ENCODE measurements around the gene AP3S1. TPM values are rescaled to one million over a fixed set of nuclear protein-coding genes. Genes with fewer than 3 reads are reported as not detected.
"Not testable (repeated sequence)": the region's sequence is repeated elsewhere in the genome, so short reads cannot be mapped to it uniquely, and the experiment has no call there.

The AP3S1 gene
- polyA plus RNA-seq, 4 donors = 62.7 to 149 (median 126) TPM

DNA sequence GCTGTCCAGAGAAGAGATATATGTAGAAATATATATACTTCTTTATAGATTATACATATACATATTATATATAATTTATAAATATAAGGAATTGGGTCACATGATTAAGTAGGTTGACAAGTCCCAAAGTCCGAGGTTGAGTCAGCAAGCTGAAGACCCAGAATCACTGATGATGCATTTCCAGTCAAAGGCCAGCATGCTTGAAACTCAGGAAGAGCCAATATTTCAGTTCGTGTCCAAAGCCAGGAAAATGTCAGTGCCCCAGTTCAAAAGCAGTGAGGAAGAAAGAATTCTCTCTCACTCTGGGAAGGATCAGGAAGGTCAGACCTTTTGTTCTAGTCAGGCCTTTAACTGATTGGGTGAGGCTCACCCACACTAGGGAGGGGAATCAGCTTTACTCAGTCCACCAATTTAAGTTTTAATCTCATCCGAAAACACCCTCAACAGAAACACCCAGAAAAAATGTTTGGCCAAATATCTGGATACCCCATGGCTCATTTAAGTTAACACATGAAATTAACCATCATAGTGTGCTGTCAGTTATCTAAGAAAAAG lies 78.5 kb downstream of the AP3S1 start:
- Histone ChIP-seq H3K4me3 (ENCODE audit: low read depth in 1 of 3, low read length in 3 of 3) (no peak overlapping the region), H3K36me3 (ENCODE audit: control insufficient read depth in 3 of 3, insufficient read depth in 2 of 3, low read depth in 1 of 3, low read length in 3 of 3) (peaks cover 0 to 2% (median 0%) of the 10 kb centered on the region in 3 donors), H3K27ac (ENCODE audit: low read depth in 1 of 3, low read length in 2 of 3) (no peak overlapping the region), H3K4me1 (ENCODE audit: control insufficient read depth in 3 of 3, insufficient read depth in 2 of 3, low read depth in 1 of 3, low read length in 2 of 3) (no peaks in the 10 kb centered on the region), H3K9me3 (ENCODE audit: control insufficient read depth in 2 of 2, insufficient read depth in 1 of 2, low read depth in 1 of 2, low read length in 1 of 2) (no peaks in the 10 kb centered on the region), H3K27me3 (ENCODE audit: control insufficient read depth in 3 of 3, insufficient read depth in 3 of 3, low read length in 3 of 3) (no peaks in the 10 kb centered on the region)
- FAIRE-seq = no peak
- 73 to 82% (median 78%) methylated on average over 3 of the region's 3 CpGs for WGBS, 3 donors
- DNase-seq = peak in 1 of 2 donors; percentile 5

DNA sequence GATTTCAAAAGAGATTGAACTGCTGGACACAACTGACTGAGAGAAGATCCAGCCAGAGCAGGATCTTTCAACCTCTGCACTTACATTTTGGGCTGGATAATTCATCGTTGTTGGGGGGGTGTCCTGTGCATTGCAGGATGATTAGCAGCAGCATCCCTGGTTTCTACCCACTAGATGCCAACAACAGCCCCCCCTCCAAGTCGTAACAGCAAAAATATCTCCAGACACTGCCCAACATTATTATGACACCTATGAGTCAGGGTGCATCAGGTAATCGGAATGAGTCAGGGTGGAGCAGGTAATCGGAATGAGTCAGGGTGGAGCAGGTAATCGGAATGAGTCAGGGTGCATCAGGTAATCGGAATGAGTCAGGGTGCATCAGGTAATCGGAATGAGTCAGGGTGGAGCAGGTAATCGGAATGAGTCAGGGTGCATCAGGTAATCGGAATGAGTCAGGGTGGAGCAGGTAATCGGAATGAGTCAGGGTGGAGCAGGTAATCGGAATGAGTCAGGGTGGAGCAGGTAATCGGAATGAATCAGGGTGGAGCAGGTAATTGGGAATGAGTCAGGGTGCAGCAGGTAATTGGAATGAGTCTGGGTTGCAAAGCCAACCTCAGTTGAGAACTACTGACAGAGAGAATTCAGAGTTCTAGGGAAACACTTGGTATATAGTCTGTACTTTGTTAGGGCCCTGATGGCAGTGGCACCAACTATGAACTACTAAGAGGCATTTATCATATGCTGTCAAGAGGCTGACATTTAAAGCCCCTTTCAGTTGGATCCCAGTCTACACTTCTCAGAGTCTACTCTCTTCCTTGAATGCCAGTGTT lies 87.1 kb downstream of the AP3S1 start:
- H3K36me3 ChIP-seq (ENCODE audit: control insufficient read depth in 3 of 3, insufficient read depth in 2 of 3, low read depth in 1 of 3, low read length in 3 of 3); FAIRE-seq; H3K9me3 ChIP-seq (ENCODE audit: control insufficient read depth in 2 of 2, insufficient read depth in 1 of 2, low read depth in 1 of 2, low read length in 1 of 2); H3K27ac ChIP-seq (ENCODE audit: low read depth in 1 of 3, low read length in 2 of 3); H3K27me3 ChIP-seq (ENCODE audit: control insufficient read depth in 3 of 3, insufficient read depth in 3 of 3, low read length in 3 of 3); H3K4me3 ChIP-seq (ENCODE audit: low read depth in 1 of 3, low read length in 3 of 3); H3K4me1 ChIP-seq (ENCODE audit: control insufficient read depth in 3 of 3, insufficient read depth in 2 of 3, low read depth in 1 of 3, low read length in 2 of 3): not testable (repeated sequence)
- DNase-seq = peak in 1 of 2 donors; percentile 13
- WGBS, 3 donors = 54 to 85% (median 59%) methylated on average over 12 of the region's 12 CpGs

- DNase-seq; H3K36me3 ChIP-seq (ENCODE audit: control insufficient read depth in 3 of 3, insufficient read depth in 2 of 3, low read depth in 1 of 3, low read length in 3 of 3); FAIRE-seq; H3K27me3 ChIP-seq (ENCODE audit: control insufficient read depth in 3 of 3, insufficient read depth in 3 of 3, low read length in 3 of 3); H3K4me1 ChIP-seq (ENCODE audit: control insufficient read depth in 3 of 3, insufficient read depth in 2 of 3, low read depth in 1 of 3, low read length in 2 of 3); H3K4me3 ChIP-seq (ENCODE audit: low read depth in 1 of 3, low read length in 3 of 3); H3K9me3 ChIP-seq (ENCODE audit: control insufficient read depth in 2 of 2, insufficient read depth in 1 of 2, low read depth in 1 of 2, low read length in 1 of 2); H3K27ac ChIP-seq (ENCODE audit: low read depth in 1 of 3, low read length in 2 of 3): not testable (repeated sequence)
- 82 to 87% (median 86%) methylated on average over 17 of the region's 17 CpGs for WGBS, 3 donors
Observed at GRCh38 chr5:115930171-115930570, 88.4 kb downstream of the AP3S1 start.

DNA sequence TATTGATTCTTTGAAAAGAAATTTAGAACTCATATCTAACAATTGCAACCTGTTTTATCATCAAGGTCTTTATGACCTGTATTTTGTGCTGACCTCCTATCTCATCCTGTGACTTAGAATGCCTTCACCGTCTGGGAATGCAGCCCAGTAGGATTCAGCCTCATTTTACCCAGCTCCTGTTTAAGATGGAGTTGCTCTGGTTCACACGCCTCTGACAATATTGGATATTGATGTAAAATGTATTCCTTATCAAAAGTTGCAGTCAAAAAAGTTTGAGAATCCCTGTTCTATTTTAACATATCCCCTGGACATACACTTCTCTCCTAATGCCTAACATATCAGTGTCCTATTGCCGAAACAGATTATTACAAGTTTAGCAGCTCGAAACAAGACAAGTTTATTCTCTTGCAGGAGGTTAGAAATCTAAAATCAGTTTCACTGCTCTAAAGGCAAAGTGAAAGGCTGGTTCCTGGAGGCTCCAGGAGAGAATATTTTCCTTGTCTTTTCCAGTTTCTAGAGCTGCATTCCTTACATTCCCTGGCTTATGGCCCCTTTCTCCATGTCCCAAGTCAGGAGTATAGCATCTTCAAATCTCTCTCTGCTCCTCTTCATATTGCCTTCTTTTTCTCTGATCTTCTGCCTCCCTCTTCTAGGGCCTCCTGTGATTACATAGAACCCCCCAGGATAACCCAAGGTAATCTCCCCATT lies 89.0 kb downstream of the AP3S1 start:
- Histone ChIP-seq H3K9me3 (ENCODE audit: control insufficient read depth in 2 of 2, insufficient read depth in 1 of 2, low read depth in 1 of 2, low read length in 1 of 2) (no peaks in the 10 kb centered on the region), H3K4me1 (ENCODE audit: control insufficient read depth in 3 of 3, insufficient read depth in 2 of 3, low read depth in 1 of 3, low read length in 2 of 3) (no peaks in the 10 kb centered on the region), H3K4me3 (ENCODE audit: low read depth in 1 of 3, low read length in 3 of 3) (no peak overlapping the region), H3K27ac (ENCODE audit: low read depth in 1 of 3, low read length in 2 of 3) (no peak overlapping the region), H3K36me3 (ENCODE audit: control insufficient read depth in 3 of 3, insufficient read depth in 2 of 3, low read depth in 1 of 3, low read length in 3 of 3) (no peaks in the 10 kb centered on the region), H3K27me3 (ENCODE audit: control insufficient read depth in 3 of 3, insufficient read depth in 3 of 3, low read length in 3 of 3) (no peaks in the 10 kb centered on the region)
- WGBS, 3 donors = 85 to 90% (median 90%) methylated on average over 4 of the region's 4 CpGs
- no peak for DNase-seq
- no peak for FAIRE-seq

GRCh38 chr5:115932991-115933390 lies 91.3 kb downstream of the AP3S1 start:
- no peak overlapping the region for H3K4me3 ChIP-seq (ENCODE audit: low read depth in 1 of 3, low read length in 3 of 3)
- no peaks in the 10 kb centered on the region for H3K36me3 ChIP-seq (ENCODE audit: control insufficient read depth in 3 of 3, insufficient read depth in 2 of 3, low read depth in 1 of 3, low read length in 3 of 3)
- H3K9me3 ChIP-seq (ENCODE audit: control insufficient read depth in 2 of 2, insufficient read depth in 1 of 2, low read depth in 1 of 2, low read length in 1 of 2) = no peaks in the 10 kb centered on the region
- H3K4me1 ChIP-seq (ENCODE audit: control insufficient read depth in 3 of 3, insufficient read depth in 2 of 3, low read depth in 1 of 3, low read length in 2 of 3) = no peaks in the 10 kb centered on the region
- FAIRE-seq = no peak
- no peaks in the 10 kb centered on the region for H3K27me3 ChIP-seq (ENCODE audit: control insufficient read depth in 3 of 3, insufficient read depth in 3 of 3, low read length in 3 of 3)
- no peak for DNase-seq
- no peak overlapping the region for H3K27ac ChIP-seq (ENCODE audit: low read depth in 1 of 3, low read length in 2 of 3)
- 92 to 94% (median 93%) methylated on average over 6 of the region's 6 CpGs for WGBS, 3 donors

DNA sequence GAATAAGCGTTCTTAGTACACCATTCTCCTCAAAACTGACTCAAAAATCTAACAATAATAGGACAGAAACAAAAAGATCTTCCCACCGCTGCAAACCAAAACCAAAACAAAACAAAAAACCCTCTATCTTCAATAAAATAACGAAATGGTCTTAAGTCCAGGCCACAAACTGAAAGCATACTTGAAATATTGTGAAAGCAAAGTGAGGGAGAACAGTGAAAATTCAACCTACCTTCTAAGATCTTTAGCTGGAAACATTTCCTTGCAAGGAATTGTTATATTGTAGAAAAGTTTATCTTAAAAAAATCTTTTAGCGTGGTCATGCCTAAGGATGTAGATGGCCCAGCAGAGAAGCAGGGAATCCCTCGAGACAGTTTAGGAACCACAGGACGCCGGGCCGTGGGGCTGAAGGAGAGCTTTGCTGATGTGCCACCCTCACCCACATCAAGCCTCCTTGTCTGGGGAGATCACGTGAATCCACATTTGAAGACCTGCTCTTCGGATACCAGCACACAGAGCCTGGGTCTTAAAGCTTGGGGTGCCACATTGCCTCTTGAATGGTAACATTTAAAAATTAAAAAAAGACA lies 92.7 kb downstream of the AP3S1 start:
- DNase-seq = no peak
- H3K4me1 ChIP-seq (ENCODE audit: control insufficient read depth in 3 of 3, insufficient read depth in 2 of 3, low read depth in 1 of 3, low read length in 2 of 3) = no peaks in the 10 kb centered on the region
- no peaks in the 10 kb centered on the region for H3K27me3 ChIP-seq (ENCODE audit: control insufficient read depth in 3 of 3, insufficient read depth in 3 of 3, low read length in 3 of 3)
- WGBS, 3 donors = 89 to 91% (median 90%) methylated on average over 10 of the region's 10 CpGs
- FAIRE-seq = no peak
- H3K9me3 ChIP-seq (ENCODE audit: control insufficient read depth in 2 of 2, insufficient read depth in 1 of 2, low read depth in 1 of 2, low read length in 1 of 2) = no peaks in the 10 kb centered on the region
- no peaks in the 10 kb centered on the region for H3K36me3 ChIP-seq (ENCODE audit: control insufficient read depth in 3 of 3, insufficient read depth in 2 of 3, low read depth in 1 of 3, low read length in 3 of 3)
- no peak overlapping the region for H3K27ac ChIP-seq (ENCODE audit: low read depth in 1 of 3, low read length in 2 of 3)
- H3K4me3 ChIP-seq (ENCODE audit: low read depth in 1 of 3, low read length in 3 of 3) = no peak overlapping the region

- no peak for DNase-seq
- no peaks in the 10 kb centered on the region for H3K27me3 ChIP-seq (ENCODE audit: control insufficient read depth in 3 of 3, insufficient read depth in 3 of 3, low read length in 3 of 3)
- no peak overlapping the region for H3K4me3 ChIP-seq (ENCODE audit: low read depth in 1 of 3, low read length in 3 of 3)
- H3K9me3 ChIP-seq (ENCODE audit: control insufficient read depth in 2 of 2, insufficient read depth in 1 of 2, low read depth in 1 of 2, low read length in 1 of 2) = no peaks in the 10 kb centered on the region
- 71 to 97% (median 90%) methylated on average over 1 of the region's 1 CpG for WGBS, 3 donors
- FAIRE-seq = no peak
- H3K4me1 ChIP-seq (ENCODE audit: control insufficient read depth in 3 of 3, insufficient read depth in 2 of 3, low read depth in 1 of 3, low read length in 2 of 3) = no peaks in the 10 kb centered on the region
- H3K36me3 ChIP-seq (ENCODE audit: control insufficient read depth in 3 of 3, insufficient read depth in 2 of 3, low read depth in 1 of 3, low read length in 3 of 3) = no peaks in the 10 kb centered on the region
- no peak overlapping the region for H3K27ac ChIP-seq (ENCODE audit: low read depth in 1 of 3, low read length in 2 of 3)
Observed at GRCh38 chr5:115936031-115936430, 94.3 kb downstream of the AP3S1 start.

DNA sequence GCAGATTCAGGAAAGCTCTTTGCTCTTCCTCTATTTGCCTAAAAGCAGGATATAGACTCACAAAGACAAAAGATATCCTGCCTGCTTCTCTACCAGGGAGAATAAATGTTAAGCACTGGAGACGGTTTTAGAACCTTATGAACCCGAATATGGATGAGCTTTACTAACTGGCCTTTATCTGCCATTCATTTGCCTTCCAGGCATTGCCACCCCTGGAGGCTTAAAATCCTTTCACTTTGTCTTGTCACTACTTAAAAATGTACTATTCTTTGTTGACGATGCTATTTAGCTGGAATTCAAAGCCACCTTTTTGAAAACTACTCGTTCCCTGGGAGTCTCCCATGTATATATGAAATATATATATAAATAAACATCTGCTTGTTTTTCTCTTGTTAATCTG lies 97.3 kb downstream of the AP3S1 start:
- H3K9me3 ChIP-seq (ENCODE audit: control insufficient read depth in 2 of 2, insufficient read depth in 1 of 2, low read depth in 1 of 2, low read length in 1 of 2) = no peaks in the 10 kb centered on the region
- no peak for FAIRE-seq
- DNase-seq = no peak
- no peaks in the 10 kb centered on the region for H3K36me3 ChIP-seq (ENCODE audit: control insufficient read depth in 3 of 3, insufficient read depth in 2 of 3, low read depth in 1 of 3, low read length in 3 of 3)
- no peak overlapping the region for H3K27ac ChIP-seq (ENCODE audit: low read depth in 1 of 3, low read length in 2 of 3)
- H3K4me1 ChIP-seq (ENCODE audit: control insufficient read depth in 3 of 3, insufficient read depth in 2 of 3, low read depth in 1 of 3, low read length in 2 of 3) = no peaks in the 10 kb centered on the region
- H3K4me3 ChIP-seq (ENCODE audit: low read depth in 1 of 3, low read length in 3 of 3) = no peak overlapping the region
- 74 to 78% (median 76%) methylated on average over 4 of the region's 4 CpGs for WGBS, 3 donors
- H3K27me3 ChIP-seq (ENCODE audit: control insufficient read depth in 3 of 3, insufficient read depth in 3 of 3, low read length in 3 of 3) = no peaks in the 10 kb centered on the region
